Iris pigment epithelial cell (primary cell): ENCODE data around the gene HMCN2.
"Not testable (repeated sequence)": the region's sequence is repeated elsewhere in the genome, so short reads cannot be mapped to it uniquely, and the experiment has no call there.

Source experiments
- DNase-seq: peaks from one replicate; pipeline ENCODE4 v3.0.0-alpha.2; 2011; ENCODE audit warnings: low read depth

HMCN2 gene

GRCh38 chr9:130395810-130396435 lies 130.4 kb downstream of the HMCN2 start:
- DNase-seq = no peak

DNA sequence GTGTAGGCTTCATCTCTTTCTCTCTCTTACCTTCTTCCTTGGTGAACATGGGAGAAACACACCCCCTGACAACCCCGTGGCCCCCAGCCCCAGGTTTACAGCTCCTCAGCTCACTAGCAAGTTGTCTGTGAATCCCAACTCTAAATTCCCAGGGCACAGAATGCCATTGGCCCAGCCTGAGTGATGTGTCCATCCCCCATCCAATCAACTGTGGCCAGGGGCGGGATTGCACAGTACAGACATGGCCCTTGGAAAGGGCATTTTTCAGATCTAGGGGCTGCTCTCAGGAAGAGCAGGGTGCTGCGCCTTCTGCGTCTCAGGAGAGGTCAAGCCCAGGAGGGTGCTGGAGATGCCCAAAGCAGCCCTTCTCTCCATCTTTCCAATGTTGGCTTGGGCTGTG lies 131.0 kb downstream of the HMCN2 start:
- DNase-seq = no peak

GRCh38 chr9:130398487-130399240 lies 133.1 kb downstream of the HMCN2 start:
- DNase-seq = no peak

GRCh38 chr9:130399768-130400167 lies 134.2 kb downstream of the HMCN2 start:
- DNase-seq = no peak

DNA sequence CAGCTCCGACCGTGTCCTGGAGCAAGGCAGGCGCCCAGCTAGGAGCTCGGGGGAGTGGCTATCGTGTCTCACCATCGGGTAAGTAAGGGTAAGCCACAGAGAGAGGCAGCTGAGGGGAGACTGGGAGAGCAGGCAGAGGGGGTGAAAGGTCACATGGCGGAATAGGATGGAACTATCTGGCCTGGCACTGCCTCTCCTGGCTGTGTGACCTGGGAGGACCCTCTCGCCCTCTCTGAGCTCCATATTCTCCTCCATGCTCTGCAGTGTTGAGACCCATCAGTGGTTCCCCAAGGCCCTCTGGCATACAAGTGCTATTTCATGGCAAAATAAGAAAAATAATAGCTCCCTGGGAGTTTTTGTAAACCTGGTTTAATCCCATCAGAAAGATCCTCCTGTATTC lies 135.3 kb downstream of the HMCN2 start:
- DNase-seq = no peak

- not testable (repeated sequence) for DNase-seq
Measured at GRCh38 chr9:130401742-130402141, 136.2 kb downstream of the HMCN2 start.

- DNase-seq = no peak
Measured at GRCh38 chr9:130402243-130402642, 136.7 kb downstream of the HMCN2 start.

GRCh38 chr9:130402645-130403440 lies 137.3 kb downstream of the HMCN2 start:
- no peak for DNase-seq

DNA sequence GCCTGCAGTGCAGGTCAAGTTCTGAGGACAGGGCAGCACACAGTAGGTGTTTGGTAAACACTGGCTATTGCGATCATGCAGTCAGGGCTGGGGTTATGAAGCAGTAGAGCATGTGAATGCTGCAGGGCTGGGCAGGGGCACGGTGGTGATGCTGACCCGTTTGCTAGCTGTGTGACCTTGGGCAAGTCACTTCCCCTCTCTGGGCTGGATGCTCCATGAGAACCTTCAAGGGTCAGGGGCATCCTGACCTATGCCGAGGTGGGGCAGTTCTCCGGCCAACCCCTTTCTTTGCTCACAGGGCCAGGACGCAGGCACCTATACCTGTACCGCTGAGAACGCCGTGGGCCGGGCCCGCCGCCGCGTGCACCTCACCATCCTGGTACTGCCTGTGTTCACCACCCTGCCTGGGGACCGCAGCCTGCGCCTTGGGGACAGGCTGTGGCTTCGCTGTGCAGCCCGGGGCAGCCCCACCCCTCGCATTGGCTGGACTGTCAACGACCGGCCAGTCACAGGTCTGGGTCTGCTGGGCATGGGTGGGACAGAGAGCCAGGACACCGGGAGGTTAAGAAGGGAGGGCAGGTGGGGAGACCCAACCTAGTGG lies 140.2 kb downstream of the HMCN2 start:
- no peak for DNase-seq

GRCh38 chr9:130406278-130406895 lies 140.8 kb downstream of the HMCN2 start:
- DNase-seq = no peak

GRCh38 chr9:130407916-130408663 lies 142.5 kb downstream of the HMCN2 start:
- no peak for DNase-seq

GRCh38 chr9:130408669-130409068 lies 143.1 kb downstream of the HMCN2 start:
- DNase-seq = no peak

- no peak for DNase-seq
Measured at GRCh38 chr9:130409246-130409645, 143.7 kb downstream of the HMCN2 start.

DNA sequence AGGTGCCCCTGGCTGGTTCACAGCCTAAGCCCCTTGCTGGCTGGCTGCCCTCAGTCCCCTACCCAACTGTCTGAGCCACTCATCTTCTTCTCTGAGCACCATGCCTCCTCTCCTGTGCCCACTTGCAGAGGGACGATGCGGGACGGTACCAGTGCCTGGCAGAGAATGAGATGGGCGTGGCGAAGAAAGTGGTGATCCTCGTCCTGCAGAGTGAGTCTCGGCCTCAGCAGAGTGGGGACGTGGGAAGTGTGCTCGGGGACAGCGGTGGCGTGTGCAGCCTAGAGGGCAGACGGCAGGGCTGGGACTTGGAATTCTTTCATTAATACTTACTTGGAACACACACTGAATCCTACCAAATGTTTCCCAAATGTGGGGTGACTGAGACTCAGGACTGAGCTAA lies 144.9 kb downstream of the HMCN2 start:
- DNase-seq = no peak

DNA sequence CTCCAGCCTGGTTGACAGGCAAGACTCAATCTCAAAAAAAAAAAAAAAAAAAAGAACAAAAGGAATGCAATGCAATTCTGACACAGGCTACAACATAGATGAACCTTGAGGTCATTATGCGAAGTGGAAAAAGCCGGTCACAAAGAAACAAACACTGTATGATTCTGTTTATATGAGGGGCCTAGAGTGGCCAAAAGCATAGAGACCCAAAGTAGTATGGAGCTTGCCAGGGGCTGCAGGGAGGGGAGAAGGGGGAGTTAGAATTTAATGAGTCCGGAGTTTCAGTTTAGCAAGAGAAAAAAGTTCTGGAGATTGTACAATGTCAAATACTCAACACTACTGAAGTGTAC lies 146.0 kb downstream of the HMCN2 start:
- DNase-seq = peak; percentile 42

DNA sequence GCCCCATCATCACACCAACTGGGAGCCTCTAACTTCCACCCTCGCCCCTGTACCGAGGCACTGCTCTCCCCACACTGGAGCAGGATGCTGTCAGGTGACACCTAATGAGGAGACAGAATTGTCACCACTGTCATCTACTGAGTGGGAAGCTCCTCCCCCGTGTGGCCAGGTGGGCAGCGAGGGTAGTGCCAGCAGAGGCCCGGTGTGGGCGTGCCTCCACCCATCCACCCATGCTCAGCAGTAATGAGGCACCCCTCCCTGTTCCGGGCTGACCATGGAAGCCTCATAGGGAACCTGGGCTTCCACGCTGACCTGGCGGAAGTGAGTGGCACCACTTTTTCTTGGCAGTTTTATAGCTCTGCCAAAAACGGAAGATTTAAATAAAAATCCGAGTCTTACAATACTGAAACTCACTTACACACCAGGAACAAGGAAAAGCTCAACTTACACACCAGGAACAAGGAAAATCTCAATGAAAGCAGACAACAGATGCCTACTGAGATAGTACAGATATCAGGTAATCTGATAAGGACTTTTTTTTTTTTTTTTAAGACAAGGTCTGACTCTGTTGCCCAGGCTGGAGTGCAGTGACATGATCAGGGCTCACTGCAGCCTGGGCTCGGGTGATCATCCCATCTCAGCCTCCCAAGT lies 148.6 kb downstream of the HMCN2 start:
- no peak for DNase-seq

DNA sequence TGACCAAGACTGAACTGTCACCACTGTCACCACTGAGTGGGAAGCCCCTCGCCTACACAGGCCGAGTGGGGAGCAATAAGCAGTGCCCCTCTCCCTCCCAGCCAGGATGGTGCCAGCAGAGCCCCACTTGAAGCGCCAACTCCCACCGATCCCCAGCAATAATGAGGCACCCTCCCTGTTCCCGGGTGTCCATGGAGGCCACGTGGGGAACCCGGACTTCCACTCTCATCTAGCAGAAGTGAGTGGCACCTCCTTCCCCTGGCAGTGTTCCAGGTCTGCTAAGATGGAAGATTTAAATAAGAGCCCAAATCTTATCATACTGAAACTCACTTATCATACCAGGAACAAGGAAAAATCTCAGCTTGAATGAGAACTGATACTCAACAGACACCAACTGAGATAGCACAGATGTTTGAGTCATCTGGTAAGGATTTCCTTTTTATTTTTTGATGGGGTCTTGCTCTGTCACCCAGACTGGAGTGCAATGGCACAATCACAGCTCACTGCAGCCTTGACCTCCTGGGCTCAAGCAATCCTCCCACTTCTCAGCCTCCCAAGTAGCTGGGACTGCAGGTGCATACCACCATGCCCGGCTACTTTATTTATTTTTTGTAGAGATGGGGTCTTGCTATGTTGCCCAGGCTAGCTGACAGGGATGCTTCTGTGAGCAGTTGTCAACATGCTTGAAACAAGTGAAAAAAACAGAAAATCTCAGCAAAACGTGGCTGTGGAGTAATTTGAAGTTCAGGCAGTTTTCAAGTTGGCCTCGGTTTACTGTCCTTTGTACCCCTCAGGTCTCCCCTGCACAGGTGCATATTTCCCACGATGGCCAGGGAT lies 149.6 kb downstream of the HMCN2 start:
- no peak for DNase-seq

DNA sequence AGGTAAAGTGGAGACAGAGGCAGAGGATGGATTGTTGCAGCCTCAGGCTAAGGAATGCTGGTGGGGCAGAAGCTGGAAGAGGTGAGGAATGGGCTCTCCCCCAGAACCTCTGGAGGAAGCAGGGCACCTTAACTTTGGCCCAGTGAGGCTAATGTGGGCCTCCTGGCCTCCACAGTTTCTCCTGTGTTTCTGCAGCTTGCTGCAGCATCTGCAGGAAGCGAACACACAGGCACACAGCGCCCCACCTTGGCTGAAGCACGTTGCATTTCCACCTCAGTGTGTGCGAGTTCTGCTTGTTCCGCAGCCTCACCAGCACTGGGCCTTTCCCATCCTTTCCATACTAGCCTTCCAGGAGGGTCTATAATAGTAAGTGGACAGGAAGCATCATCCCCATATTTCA lies 152.0 kb downstream of the HMCN2 start:
- DNase-seq = no peak

DNA sequence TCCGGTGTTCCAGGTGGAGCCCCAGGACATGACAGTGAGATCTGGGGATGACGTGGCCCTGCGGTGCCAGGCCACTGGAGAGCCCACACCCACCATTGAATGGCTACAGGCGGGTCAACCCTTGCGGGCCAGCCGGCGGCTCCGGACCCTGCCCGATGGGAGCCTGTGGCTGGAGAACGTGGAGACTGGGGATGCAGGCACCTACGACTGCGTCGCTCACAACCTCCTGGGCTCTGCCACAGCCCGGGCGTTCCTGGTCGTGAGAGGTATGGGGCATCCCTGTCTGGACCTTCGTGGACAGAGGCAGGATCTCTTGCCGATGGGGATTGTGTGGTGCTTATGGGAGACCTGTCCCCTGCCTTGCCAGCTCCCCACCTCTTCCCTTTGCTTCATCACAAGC lies 153.2 kb downstream of the HMCN2 start:
- no peak for DNase-seq

DNA sequence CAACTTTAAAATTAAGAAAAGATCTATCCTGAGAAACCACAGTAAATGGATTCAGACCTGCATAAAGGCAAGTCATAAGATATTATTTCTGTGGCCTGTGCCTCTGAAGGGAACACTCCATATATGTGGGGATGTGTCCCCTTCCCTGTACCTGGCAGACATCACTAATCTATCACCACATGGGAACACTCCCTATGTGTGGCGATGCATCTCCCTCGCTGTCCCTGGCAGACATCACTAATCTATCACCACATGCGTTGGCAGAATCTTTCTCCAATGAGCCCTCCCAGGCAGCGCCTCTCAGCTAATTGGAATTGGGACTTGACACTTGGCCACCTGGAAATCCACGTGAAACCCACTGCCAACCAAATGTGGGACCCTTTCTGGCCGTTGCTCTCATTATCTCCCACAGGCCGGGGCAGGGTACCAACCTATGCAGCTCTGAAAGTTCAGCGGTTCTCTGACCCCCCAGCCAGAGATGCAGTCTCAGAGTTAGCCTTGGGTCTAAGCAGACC lies 154.0 kb downstream of the HMCN2 start:
- DNase-seq = no peak
